A673 (cell line): ENCODE data around the gene PEAR1. TPM values are rescaled to one million over a fixed set of nuclear protein-coding genes. Genes with fewer than 3 reads are reported as not detected.
A peak's percentile ranks its signal among the peaks of the same experiment; 100 is the strongest.

Source experiments
- BruUV-seq: library from RNA; stranded (reverse); fragments of 400-500 nt; replicated peaks from 2 replicates; lab custom pipeline; 2021; lab: Mats Ljungman, UMichigan
- CTCF ChIA-PET: fragments of 300-600 bp; sonication (Branson Sonifier 250); formaldehyde crosslinking; loops from one replicate; lab custom pipeline; 2022; ENCODE audit warnings: antibody characterized with exemption; lab: Charles Lee
- POLR2A ChIA-PET: fragments of 300-600 bp; sonication (Branson Sonifier 250); formaldehyde crosslinking; loops from one replicate; lab custom pipeline; 2022; ENCODE audit warnings: antibody characterized with exemption; ENCODE audit not compliant: low non-redundant PET; lab: Charles Lee
- DNase-seq: peaks from one replicate; pipeline ENCODE4 v3.0.0-alpha.2; 2015; ENCODE audit warnings: low spot score
- H3K27ac ChIP-seq: fragments of 200-600 bp; sonication (generic); 2 replicates; pipeline ENCODE4 v1.5.1; 2016; ENCODE audit warnings: mixed run types, low read depth, mild to moderate bottlenecking, mixed read lengths, antibody characterized with exemption, low read length; ENCODE audit not compliant: poor library complexity, severe bottlenecking
- H3K27me3 ChIP-seq: fragments of 200-600 bp; sonication (generic); replicated peaks from 2 replicates; pipeline ENCODE4 v1.6.1; 2017; ENCODE audit warnings: mixed run types, low read depth, mild to moderate bottlenecking, mixed read lengths, antibody characterized with exemption, low read length; ENCODE audit not compliant: insufficient read depth, poor library complexity
- H3K36me3 ChIP-seq: fragments of 200-600 bp; sonication (generic); 2 replicates; pipeline ENCODE4 v1.6.1; 2016; ENCODE audit warnings: mixed run types, mild to moderate bottlenecking, mixed read lengths, antibody characterized with exemption, low read length; ENCODE audit not compliant: insufficient read depth, poor library complexity, severe bottlenecking
- H3K4me1 ChIP-seq: fragments of 200-600 bp; sonication (generic); 2 replicates; pipeline ENCODE4 v1.6.1; 2017; ENCODE audit warnings: mixed run types, mild to moderate bottlenecking, mixed read lengths, antibody characterized with exemption, low read length; ENCODE audit not compliant: insufficient read depth, poor library complexity, severe bottlenecking
- H3K4me3 ChIP-seq: fragments of 200-600 bp; sonication (generic); 2 replicates; pipeline ENCODE4 v1.5.1; 2016; ENCODE audit warnings: low read depth, mixed run types, mild to moderate bottlenecking, mixed read lengths, low read length; ENCODE audit not compliant: poor library complexity, severe bottlenecking
- H3K9me3 ChIP-seq: fragments of 200-600 bp; sonication (generic); 2 replicates; pipeline ENCODE4 v1.6.1; 2016; ENCODE audit warnings: mixed run types, low read depth, mild to moderate bottlenecking, mixed read lengths, antibody characterized with exemption, low read length; ENCODE audit not compliant: poor library complexity, severe bottlenecking
- EZH2 ChIP-seq: fragments of 200-600 bp; sonication (generic); IDR thresholded peaks from 2 replicates; pipeline ENCODE4 v1.6.1; 2017; ENCODE audit warnings: borderline replicate concordance, low read depth, mild to moderate bottlenecking, mixed read lengths, antibody characterized with exemption, low read length; ENCODE audit not compliant: poor library complexity, severe bottlenecking
- intact Hi-C: fragments of 100-400 bp; cut with micrococcal nuclease; formaldehyde crosslinking; loops from one replicate; pipeline ENCODE4 v1.10.0; 2022; ENCODE audit not compliant: unreplicated experiment
- total RNA-seq: library from RNA; stranded (reverse); gene quantifications from 2 replicates; pipeline ENCODE4 v1.2.3, GENCODE V29; 2021
- TF ChIP-seq, protein P1 (sequence below): fragments of 300-800, 200-600 bp; sonication (generic); conservative IDR thresholded peaks from 2 replicates; pipeline ENCODE4 v1.5.1; 2017; ENCODE audit warnings: low read depth, mild to moderate bottlenecking, antibody characterized with exemption, low read length, moderate library complexity, mixed read lengths

The PEAR1 gene
- total RNA-seq, 1 experiment from 2014 or later = 0.52 TPM

GRCh38 chr1:156948708-156949107 lies 55.2 kb downstream of the PEAR1 start:
- Histone ChIP-seq H3K9me3 (no peaks in the 10 kb centered on the region), H3K36me3 (peaks cover 9% of the 10 kb centered on the region), H3K27ac (no peak overlapping the region), H3K4me3 (no peak overlapping the region), H3K4me1 (no peaks in the 10 kb centered on the region), H3K27me3 (no peaks in the 10 kb centered on the region)
- no peak for DNase-seq
- intact Hi-C loops = no loop called here
- no TSS peak for BruUV-seq
- ChIA-PET CTCF (interaction anchor here (1.0 kb wide), 1 partner anchor 21 kb away, joined by 3 read pairs; no protein-coding TSS in a partner anchor), POLR2A (no interaction called here)
- TF ChIP-seq, protein P1, sequence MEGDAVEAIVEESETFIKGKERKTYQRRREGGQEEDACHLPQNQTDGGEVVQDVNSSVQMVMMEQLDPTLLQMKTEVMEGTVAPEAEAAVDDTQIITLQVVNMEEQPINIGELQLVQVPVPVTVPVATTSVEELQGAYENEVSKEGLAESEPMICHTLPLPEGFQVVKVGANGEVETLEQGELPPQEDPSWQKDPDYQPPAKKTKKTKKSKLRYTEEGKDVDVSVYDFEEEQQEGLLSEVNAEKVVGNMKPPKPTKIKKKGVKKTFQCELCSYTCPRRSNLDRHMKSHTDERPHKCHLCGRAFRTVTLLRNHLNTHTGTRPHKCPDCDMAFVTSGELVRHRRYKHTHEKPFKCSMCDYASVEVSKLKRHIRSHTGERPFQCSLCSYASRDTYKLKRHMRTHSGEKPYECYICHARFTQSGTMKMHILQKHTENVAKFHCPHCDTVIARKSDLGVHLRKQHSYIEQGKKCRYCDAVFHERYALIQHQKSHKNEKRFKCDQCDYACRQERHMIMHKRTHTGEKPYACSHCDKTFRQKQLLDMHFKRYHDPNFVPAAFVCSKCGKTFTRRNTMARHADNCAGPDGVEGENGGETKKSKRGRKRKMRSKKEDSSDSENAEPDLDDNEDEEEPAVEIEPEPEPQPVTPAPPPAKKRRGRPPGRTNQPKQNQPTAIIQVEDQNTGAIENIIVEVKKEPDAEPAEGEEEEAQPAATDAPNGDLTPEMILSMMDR = peak; percentile 31; the same call in 1 of the 2 replicates
- no peak for TF ChIP-seq EZH2

GRCh38 chr1:156949127-156949526 lies 55.6 kb downstream of the PEAR1 start:
- no TSS peak for BruUV-seq
- intact Hi-C loops = no loop called here
- H3K27me3 ChIP-seq = no peaks in the 10 kb centered on the region
- ChIA-PET POLR2A (no interaction called here), CTCF (interaction anchor here (1.0 kb wide), 1 partner anchor 21 kb away, joined by 3 read pairs; no protein-coding TSS in a partner anchor)
- TF ChIP-seq, protein P1 = no peak
- TF ChIP-seq EZH2 = no peak
- H3K9me3 ChIP-seq = no peaks in the 10 kb centered on the region
- no peaks in the 10 kb centered on the region for H3K4me1 ChIP-seq
- H3K27ac ChIP-seq = no peak overlapping the region
- no peak overlapping the region for H3K4me3 ChIP-seq
- H3K36me3 ChIP-seq = peaks cover 9% of the 10 kb centered on the region
- no peak for DNase-seq

DNA sequence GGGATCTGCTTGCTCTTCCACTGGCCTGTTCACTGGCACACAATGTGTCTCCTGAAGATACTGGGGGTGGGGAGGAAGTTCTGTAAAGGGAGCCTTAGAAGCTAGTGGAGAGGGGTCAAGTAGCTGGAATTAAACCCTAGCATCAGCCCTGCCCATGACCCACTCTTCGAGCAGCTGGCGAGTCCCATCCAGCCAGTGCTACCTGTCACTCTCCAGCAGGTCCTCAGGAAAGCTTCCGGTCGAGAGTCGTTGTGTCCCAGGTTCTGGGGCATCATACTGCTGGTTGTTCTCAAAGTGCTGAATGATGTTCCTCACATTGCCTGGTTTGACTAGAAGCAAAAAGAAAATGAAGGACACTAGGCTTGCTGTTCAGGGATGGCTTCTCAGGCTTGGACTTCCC lies 57.9 kb downstream of the PEAR1 start:
- POLR2A ChIA-PET = no interaction called here
- no peak for DNase-seq
- no peaks in the 10 kb centered on the region for H3K9me3 ChIP-seq
- no TSS peak for BruUV-seq
- TF ChIP-seq EZH2 = no peak
- TF ChIP-seq, protein P1 = no peak
- intact Hi-C loops = no loop called here
- no peaks in the 10 kb centered on the region for H3K4me1 ChIP-seq
- H3K27ac ChIP-seq = no peak overlapping the region
- peaks cover 5% of the 10 kb centered on the region for H3K36me3 ChIP-seq
- no peaks in the 10 kb centered on the region for H3K27me3 ChIP-seq
- H3K4me3 ChIP-seq = no peak overlapping the region
- CTCF ChIA-PET = no interaction called here
